CD14-positive monocyte (primary cell): ENCODE results near the gene CALHM5. TPM values are rescaled to one million over a fixed set of nuclear protein-coding genes. Genes with fewer than 3 reads are reported as not detected.

Experiments
- DNase-seq, 3 donors: peaks; one replicate each; pipeline ENCODE4 v3.0.0-alpha.2; 2011 to 2022
- H2AFZ ChIP-seq: 2 replicates; pipeline ENCODE4 v1.6.0; 2012; ENCODE audit warnings: mild to moderate bottlenecking, low read depth, low read length, inconsistent platforms; ENCODE audit not compliant: insufficient read depth, poor library complexity, severe bottlenecking
- H3K27ac ChIP-seq, 2 donors: 1 replicate in 1 of 2; 2 replicates in 1 of 2; pipeline ENCODE4 v1.5.1; 2012 to 2013; ENCODE audit warnings: low read length in 2 of 2, control low read depth in 1 of 2, inconsistent platforms in 1 of 2, low read depth in 1 of 2, mild to moderate bottlenecking in 1 of 2
- H3K27me3 ChIP-seq, 2 donors: one replicate each; pipeline versions ENCODE4 v1.6.0 to v1.6.1; 2011 to 2013; ENCODE audit warnings: low read length in 2 of 2; ENCODE audit not compliant: control insufficient read depth in 2 of 2, insufficient read depth in 2 of 2
- H3K36me3 ChIP-seq, 2 donors: replicated peaks in 1 of 2; 1 replicate in 1 of 2; 2 replicates in 1 of 2; pipeline versions ENCODE4 v1.5.1 to v1.6.1; 2012 to 2013; ENCODE audit warnings: low read length in 2 of 2, control low read depth in 1 of 2, inconsistent platforms in 1 of 2, mild to moderate bottlenecking in 1 of 2; ENCODE audit not compliant: insufficient read depth in 2 of 2, control insufficient read depth in 1 of 2
- H3K4me1 ChIP-seq, 2 donors: 1 replicate in 1 of 2; 2 replicates in 1 of 2; pipeline versions ENCODE4 v1.5.1 to v1.6.1; 2012 to 2013; ENCODE audit warnings: low read length in 2 of 2, control low read depth in 1 of 2, inconsistent platforms in 1 of 2, mild to moderate bottlenecking in 1 of 2, moderate library complexity in 1 of 2; ENCODE audit not compliant: insufficient read depth in 2 of 2, control insufficient read depth in 1 of 2
- H3K4me2 ChIP-seq: replicated peaks from 2 replicates; pipeline ENCODE3; 2012; ENCODE audit warnings: low read length, moderate library complexity, mild to moderate bottlenecking; ENCODE audit not compliant: poor library complexity, severe bottlenecking; ENCODE audit errors: extremely low read depth
- H3K4me3 ChIP-seq, 3 experiments: fragments of 200-600 bp in 1 of 3; sonication (generic) in 1 of 3; replicated peaks in 1 of 3; 1 replicate in 2 of 3; 2 replicates in 1 of 3; pipeline ENCODE4 v1.5.1; 2011 to 2013; ENCODE audit warnings: low read length in 3 of 3, mild to moderate bottlenecking in 3 of 3, control low read depth in 2 of 3, low read depth in 2 of 3, inconsistent platforms in 1 of 3, moderate library complexity in 1 of 3
- H3K79me2 ChIP-seq: 2 replicates; pipeline ENCODE4 v1.6.0; 2012; ENCODE audit warnings: mild to moderate bottlenecking, control low read depth, inconsistent platforms, low read length, moderate library complexity; ENCODE audit not compliant: insufficient read depth
- H3K9ac ChIP-seq: 2 replicates; pipeline ENCODE4 v1.6.0; 2017; ENCODE audit warnings: low read length, mild to moderate bottlenecking; ENCODE audit not compliant: insufficient read depth, poor library complexity, severe bottlenecking
- H3K9me3 ChIP-seq, 2 donors: replicated peaks in 1 of 2; 1 replicate in 1 of 2; 2 replicates in 1 of 2; pipeline versions ENCODE4 v1.5.1 to v1.6.1; 2012 to 2013; ENCODE audit warnings: low read length in 2 of 2, control low read depth in 1 of 2; ENCODE audit not compliant: control insufficient read depth in 1 of 2, insufficient read depth in 1 of 2
- H4K20me1 ChIP-seq: 2 replicates; pipeline ENCODE4 v1.6.0; 2012; ENCODE audit warnings: mild to moderate bottlenecking, low read length, control low read depth, moderate library complexity; ENCODE audit not compliant: insufficient read depth
- H3K27ac Mint-ChIP-seq, 7 donors: one replicate each; pipeline ENCODE4 v1.8.0; 2020; ENCODE audit warnings: mild to moderate bottlenecking in 7 of 7, mixed read lengths in 7 of 7, moderate library complexity in 6 of 7, inconsistent platforms in 2 of 7
- H3K27me3 Mint-ChIP-seq, 3 donors: one replicate each; pipeline ENCODE4 v1.8.0; 2021 to 2022; ENCODE audit warnings: low read depth in 3 of 3, mild to moderate bottlenecking in 3 of 3, mixed read lengths in 3 of 3, moderate library complexity in 3 of 3, inconsistent platforms in 1 of 3
- H3K36me3 Mint-ChIP-seq, 2 donors: one replicate each; pipeline ENCODE4 v1.8.0; 2020; ENCODE audit warnings: mixed read lengths in 2 of 2, inconsistent platforms in 1 of 2, mild to moderate bottlenecking in 1 of 2
- H3K4me1 Mint-ChIP-seq: one replicate; pipeline ENCODE4 v1.8.0; 2020; ENCODE audit warnings: mild to moderate bottlenecking, mixed read lengths
- H3K4me3 Mint-ChIP-seq, 2 donors: one replicate each; pipeline ENCODE4 v1.8.0; 2020; ENCODE audit warnings: mild to moderate bottlenecking in 2 of 2, mixed read lengths in 2 of 2, moderate library complexity in 1 of 2
- H3K9me3 Mint-ChIP-seq, 7 donors: one replicate each; pipeline ENCODE4 v1.8.0; 2020 to 2022; ENCODE audit warnings: mixed read lengths in 7 of 7, mild to moderate bottlenecking in 6 of 7, moderate library complexity in 6 of 7, inconsistent platforms in 2 of 7
- CTCF ChIP-seq: fragments of 200-600 bp; IDR thresholded peaks from one replicate; pipeline ENCODE4 v1.8.0; 2022; ENCODE audit warnings: antibody characterized with exemption, mild to moderate bottlenecking
- WGBS: methylation state at CpG from one replicate; pipeline ENCODE4 v1.1.5; 2013; ENCODE audit warnings: missing lambda C conversion rate; ENCODE audit not compliant: insufficient coverage; 5-methylcytosine and 5-hydroxymethylcytosine counted together
- intact Hi-C, 2 donors: fragments of 100-400 bp; cut with micrococcal nuclease; formaldehyde crosslinking; loops; one replicate each; pipeline versions ENCODE4 v1.15.0 to v1.15.1; 2023
- polyA plus RNA-seq, 3 donors: library from polyadenylated mRNA; depleted of rRNA in 1 of 3; unstranded in 2 of 3; stranded (reverse) in 1 of 3; fragments of 300-500 nt in 2 of 3; fragments of >200 nt in 1 of 3; fragmentation: Illumina TruSeq in 2 of 3; gene quantifications; 1 replicate in 2 of 3; 2 replicates in 1 of 3; pipeline ENCODE4 v1.2.3, GENCODE V29; 2012 to 2021

CALHM5 gene
- polyA plus RNA-seq, 3 donors = 0.01 TPM; not detected in 2

DNA sequence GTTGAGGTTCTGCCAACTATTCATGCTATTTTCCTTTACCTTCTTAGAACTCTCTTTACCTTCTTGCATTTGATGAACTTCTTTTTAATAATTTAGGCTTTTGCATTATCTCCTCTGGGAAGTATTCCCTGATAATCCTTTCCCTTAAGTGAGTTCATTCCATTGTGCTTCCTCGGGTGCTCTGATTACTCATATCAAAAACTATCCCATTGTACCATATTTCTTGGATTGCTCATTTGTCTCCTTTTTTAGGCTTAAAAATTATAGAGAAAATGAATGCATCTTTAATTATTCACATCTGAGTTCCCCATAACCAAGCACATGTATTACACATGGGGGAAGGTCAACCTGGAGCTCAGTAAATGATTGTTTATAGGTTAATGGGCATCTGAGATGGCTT lies 44.6 kb downstream of the CALHM5 start:
- Histone ChIP-seq H3K9me3 (no peaks in the 10 kb centered on the region), H3K9ac (no peak overlapping the region), H3K79me2 (no peaks in the 10 kb centered on the region), H4K20me1 (no peaks in the 10 kb centered on the region), H3K27me3 (no peaks in the 10 kb centered on the region), H3K4me1 (no peaks in the 10 kb centered on the region), H3K4me3 (no peak overlapping the region), H2AFZ (no peak overlapping the region), H3K4me2 (no peak overlapping the region), H3K36me3 (no peaks in the 10 kb centered on the region), H3K27ac (no peak overlapping the region)
- Mint-ChIP-seq H3K4me1 (peaks cover under 1% of the 10 kb centered on the region), H3K9me3 (no peaks in the 10 kb centered on the region), H3K27me3 (peaks cover 0 to 5% (median 5%) of the 10 kb centered on the region in 3 donors), H3K36me3 (no peaks in the 10 kb centered on the region), H3K4me3 (no peak overlapping the region), H3K27ac (no peak overlapping the region)
- DNase-seq = no peak
- no peak for TF ChIP-seq CTCF
- intact Hi-C loops = no loop called here
- WGBS = no CpG with 5 or more reads among the region's 1 CpG

GRCh38 chr6:116556814-116557415 lies 45.5 kb downstream of the CALHM5 start:
- H3K27ac Mint-ChIP-seq = no peak overlapping the region
- no peak for TF ChIP-seq CTCF
- no peak overlapping the region for H2AFZ ChIP-seq
- H3K36me3 ChIP-seq = no peaks in the 10 kb centered on the region
- DNase-seq = no peak
- no peak overlapping the region for H3K4me3 Mint-ChIP-seq
- no peaks in the 10 kb centered on the region for H3K9me3 ChIP-seq
- no peak overlapping the region for H3K27ac ChIP-seq
- no peaks in the 10 kb centered on the region for H3K27me3 ChIP-seq
- H3K9ac ChIP-seq = no peak overlapping the region
- H3K4me2 ChIP-seq = no peak overlapping the region
- peaks cover 3% of the 10 kb centered on the region for H3K4me1 Mint-ChIP-seq
- H3K36me3 Mint-ChIP-seq = no peaks in the 10 kb centered on the region
- H3K4me1 ChIP-seq = no peaks in the 10 kb centered on the region
- intact Hi-C loops = no loop called here
- H3K79me2 ChIP-seq = no peaks in the 10 kb centered on the region
- H3K9me3 Mint-ChIP-seq = no peaks in the 10 kb centered on the region
- WGBS = 100% methylated on average over 2 of the region's 5 CpGs
- no peaks in the 10 kb centered on the region for H4K20me1 ChIP-seq
- H3K27me3 Mint-ChIP-seq = peaks cover 0 to 6% (median 5%) of the 10 kb centered on the region in 3 donors
- H3K4me3 ChIP-seq = no peak overlapping the region
